HepG2 (cell line): ENCODE results near the gene REEP6. TPM values are rescaled to one million over a fixed set of nuclear protein-coding genes. Genes with fewer than 3 reads are reported as not detected.

Experiments used
- HNRNPK ChIP-seq: fragments of 200-400 bp; formaldehyde crosslinking; IDR thresholded peaks from 2 replicates; pipeline ENCODE4 v1.6.1; 2018; ENCODE audit warnings: low read length, low read depth, moderate library complexity, mild to moderate bottlenecking; ENCODE audit not compliant: poor library complexity, severe bottlenecking
- MTF1 ChIP-seq: sonication (generic); formaldehyde crosslinking; IDR thresholded peaks from 2 replicates; pipeline ENCODE4 v1.5.0; 2020; ENCODE audit warnings: missing genetic modification reagents
- MYC ChIP-seq: sonication (generic); formaldehyde crosslinking; IDR thresholded peaks from 2 replicates; pipeline ENCODE4 v1.9.0; 2021; ENCODE audit warnings: missing genetic modification reagents, borderline replicate concordance
- NRL ChIP-seq: sonication (generic); formaldehyde crosslinking; IDR thresholded peaks from 2 replicates; pipeline ENCODE4 v1.5.0; 2020; ENCODE audit warnings: missing genetic modification reagents, mild to moderate bottlenecking, moderate library complexity, borderline replicate concordance
- TEF ChIP-seq: sonication (generic); formaldehyde crosslinking; IDR thresholded peaks from 2 replicates; pipeline ENCODE4 v1.5.0; 2020; ENCODE audit warnings: missing genetic modification reagents
- U2AF2 ChIP-seq: fragments of 200-400 bp; formaldehyde crosslinking; IDR thresholded peaks from 2 replicates; pipeline ENCODE4 v1.6.1; 2017; ENCODE audit warnings: low read depth, mild to moderate bottlenecking, low read length
- UBTF ChIP-seq: sonication (generic); formaldehyde crosslinking; IDR thresholded peaks from 2 replicates; pipeline ENCODE4 v1.4.0; 2020; ENCODE audit warnings: mild to moderate bottlenecking, missing genetic modification reagents
- ZBTB40 ChIP-seq, 2 experiments: fragments of 450-650 bp in 1 of 2; sonication (generic) in 1 of 2; formaldehyde crosslinking in 1 of 2; IDR thresholded peaks; 2 replicates each; pipeline versions ENCODE4 v1.6.1 to v1.8.0; 2016 to 2022; ENCODE audit warnings: antibody characterized with exemption in 1 of 2, mild to moderate bottlenecking in 1 of 2, missing genetic modification reagents in 1 of 2
- ZNF546 ChIP-seq: sonication (generic); formaldehyde crosslinking; conservative IDR thresholded peaks from 2 replicates; pipeline ENCODE4 v1.8.1; 2023; ENCODE audit warnings: mild to moderate bottlenecking, missing genetic modification reagents
- ZNF564 ChIP-seq: sonication (generic); formaldehyde crosslinking; IDR thresholded peaks from 2 replicates; pipeline ENCODE4 v1.8.1; 2023; ENCODE audit warnings: mild to moderate bottlenecking, missing genetic modification reagents
- ZNF740 ChIP-seq: sonication (generic); formaldehyde crosslinking; IDR thresholded peaks from 2 replicates; pipeline ENCODE4 v1.4.0; 2020; ENCODE audit warnings: missing genetic modification reagents
- ZSCAN29 ChIP-seq: sonication (generic); formaldehyde crosslinking; conservative IDR thresholded peaks from 2 replicates; pipeline ENCODE4 v1.4.0; 2020; ENCODE audit warnings: mild to moderate bottlenecking, missing genetic modification reagents
- ZSCAN31 ChIP-seq: sonication (generic); formaldehyde crosslinking; IDR thresholded peaks from 2 replicates; pipeline ENCODE4 v1.5.0; 2020; ENCODE audit warnings: low read depth, mild to moderate bottlenecking, missing genetic modification reagents
- polyA plus RNA-seq, 8 experiments: library from polyadenylated mRNA; depleted of rRNA in 3 of 8; stranded (reverse) in 7 of 8; unstranded in 1 of 8; fragments of >200 nt; fragmentation: Illumina TruSeq in 4 of 8; extraction: Trizol in 4 of 8; gene quantifications; 2 replicates each; pipeline versions ENCODE4 v1.2.1 to v1.2.3, GENCODE V29; 2011 to 2016; ENCODE audit warnings: low read depth in 4 of 8, missing spikeins in 1 of 8, mixed read lengths in 1 of 8; ENCODE audit not compliant: insufficient read depth in 1 of 8
- total RNA-seq, 5 experiments: library from RNA; depleted of rRNA; stranded (reverse); fragments of >200 nt; fragmentation: Illumina TruSeq; extraction: Trizol; gene quantifications; 2 replicates each; pipeline ENCODE4 v1.2.3, GENCODE V29; 2016; ENCODE audit warnings: low read depth in 1 of 5

REEP6 gene
- total and polyA plus RNA-seq, 2 of the 13 experiments (the other 11 are each of a cell fraction or from before 2014, with no cell fraction given), result 10.0 to 28.8 TPM

- TF ChIP-seq ZBTB40 (IDR thresholded peaks at IDR 0.05) (no peak), ZBTB40 (CRISPR knock-in tag; IDR thresholded peaks at IDR 0.05) (peak; percentile 66; the same call in 1 of the 2 replicates), U2AF2 (no peak), HNRNPK (peak; percentile 6), ZNF564 (CRISPR knock-in tag) (peak; percentile 62; the same call in 1 of the 2 replicates), TEF (CRISPR knock-in tag) (peak; percentile 65; the same call in 1 of the 2 replicates), UBTF (peak; percentile 80), MYC (CRISPR knock-in tag) (peak; percentile 79), NRL (CRISPR knock-in tag) (peak; percentile 26; the same call in 1 of the 2 replicates), ZNF740 (CRISPR knock-in tag) (no peak), ZSCAN31 (CRISPR knock-in tag) (peak; percentile 80), ZNF546 (CRISPR knock-in tag) (no peak), ZSCAN29 (CRISPR knock-in tag) (no peak), MTF1 (0 out of 2 replicates have a peak, but pooled peaks have one; percentile 37)
Measured at GRCh38 chr19:1491114-1491848, at the start of gene REEP6 (continued).
